Epithelial cell of proximal tubule (primary cell): ENCODE measurements around the gene CYP4Z1. TPM values are rescaled to one million over a fixed set of nuclear protein-coding genes. Genes with fewer than 3 reads are reported as not detected.
"Not testable (repeated sequence)": the region's sequence is repeated elsewhere in the genome, so short reads cannot be mapped to it uniquely, and the experiment has no call there.

Experiments used
- DNase-seq: peaks from one replicate; pipeline ENCODE4 v3.0.0-alpha.2; 2011; ENCODE audit warnings: low read depth
- H3K4me3 ChIP-seq: 2 replicates; pipeline ENCODE4 v1.5.1; 2011; ENCODE audit warnings: low read depth, mild to moderate bottlenecking, low read length
- CTCF ChIP-seq: conservative IDR thresholded peaks from 2 replicates; pipeline ENCODE4 v1.5.1; 2012; ENCODE audit warnings: low read depth, mild to moderate bottlenecking, low read length
- total RNA-seq: library from RNA; depleted of rRNA; stranded (reverse); fragments of >200 nt; gene quantifications from 2 replicates; pipeline ENCODE4 v1.2.3, GENCODE V29; 2015

Gene CYP4Z1
- total RNA-seq, 1 donor from 2014 or later = not detected

GRCh38 chr1:47106792-47107191 is 39.8 kb downstream of the CYP4Z1 start:
- DNase-seq = no peak
- no peak overlapping the region for H3K4me3 ChIP-seq
- TF ChIP-seq CTCF = no peak

- DNase-seq = peak; percentile 30
- H3K4me3 ChIP-seq = peak overlapping the region; percentile 22
Observed at GRCh38 chr1:47107851-47108574, 41.0 kb downstream of the CYP4Z1 start.

- not testable (repeated sequence) for H3K4me3 ChIP-seq
- DNase-seq = peak; percentile 33
Observed at GRCh38 chr1:47109482-47109881, 42.5 kb downstream of the CYP4Z1 start.

- TF ChIP-seq CTCF = no peak
- no peak for DNase-seq
- no peak overlapping the region for H3K4me3 ChIP-seq
Observed at GRCh38 chr1:47113178-47113577, 46.1 kb downstream of the CYP4Z1 start.

GRCh38 chr1:47121039-47121438 is 54.0 kb downstream of the CYP4Z1 start:
- DNase-seq, H3K4me3 ChIP-seq: not testable (repeated sequence)

- not testable (repeated sequence) for DNase-seq, H3K4me3 ChIP-seq
Observed at GRCh38 chr1:47124834-47125233, 57.8 kb downstream of the CYP4Z1 start.

GRCh38 chr1:47126997-47127396 is 60.0 kb downstream of the CYP4Z1 start:
- not testable (repeated sequence) for DNase-seq, H3K4me3 ChIP-seq

GRCh38 chr1:47128221-47128620 is 61.2 kb downstream of the CYP4Z1 start:
- no peak for DNase-seq
- no peak for TF ChIP-seq CTCF
- no peak overlapping the region for H3K4me3 ChIP-seq

GRCh38 chr1:47128854-47129253 is 61.8 kb downstream of the CYP4Z1 start:
- not testable (repeated sequence) for H3K4me3 ChIP-seq
- DNase-seq = peak; percentile 25

GRCh38 chr1:47129489-47130230 is 62.6 kb downstream of the CYP4Z1 start:
- not testable (repeated sequence) for H3K4me3 ChIP-seq, DNase-seq

- DNase-seq = not testable (repeated sequence)
Observed at GRCh38 chr1:47132665-47133064, 65.6 kb downstream of the CYP4Z1 start.

More at GRCh38 chr1:47132665-47133064, 65.6 kb downstream of the CYP4Z1 start:
- H3K4me3 ChIP-seq = not testable (repeated sequence)
